Neural progenitor cell (in vitro differentiated cells): Measurements from ENCODE around the gene RAE1. TPM values are rescaled to one million over a fixed set of nuclear protein-coding genes. Genes with fewer than 3 reads are reported as not detected.

ENCODE experiments used
- DNase-seq: peaks from one replicate; pipeline ENCODE4 v3.0.0-alpha.2; 2016; ENCODE audit warnings: low spot score
- H2AFZ ChIP-seq: fragments of 200-600 bp; sonication (generic); replicated peaks from 2 replicates; pipeline ENCODE4 v1.6.1; 2016; ENCODE audit warnings: antibody characterized with exemption
- H3F3A ChIP-seq: fragments of 200-600 bp; sonication (generic); 2 replicates; pipeline ENCODE4 v1.6.1; 2016; ENCODE audit warnings: antibody characterized with exemption, low read depth
- H3K27ac ChIP-seq: fragments of 200-600 bp; sonication (generic); 2 replicates; pipeline ENCODE4 v1.5.1; 2016; ENCODE audit warnings: mild to moderate bottlenecking
- H3K27me3 ChIP-seq: fragments of 200-600 bp; sonication (generic); 2 replicates; pipeline ENCODE4 v1.6.1; 2016; ENCODE audit warnings: mild to moderate bottlenecking, moderate library complexity
- H3K36me3 ChIP-seq: fragments of 200-600 bp; sonication (generic); 2 replicates; pipeline ENCODE4 v1.5.1; 2016
- H3K4me1 ChIP-seq: fragments of 200-600 bp; sonication (generic); 2 replicates; pipeline ENCODE4 v1.6.1; 2016; ENCODE audit warnings: mixed run types
- H3K4me2 ChIP-seq: fragments of 200-600 bp; sonication (generic); 2 replicates; pipeline ENCODE4 v1.6.1; 2016
- H3K4me3 ChIP-seq: fragments of 200-600 bp; sonication (generic); 2 replicates; pipeline ENCODE4 v1.5.1; 2016
- H3K79me2 ChIP-seq: fragments of 200-600 bp; sonication (generic); 2 replicates; pipeline ENCODE4 v1.6.1; 2016; ENCODE audit warnings: low read depth
- H3K9ac ChIP-seq: fragments of 200-600 bp; sonication (generic); 2 replicates; pipeline ENCODE4 v1.6.1; 2016
- H3K9me3 ChIP-seq: fragments of 200-600 bp; sonication (generic); 2 replicates; pipeline ENCODE4 v1.5.1; 2016; ENCODE audit warnings: low read depth
- H4K20me1 ChIP-seq: fragments of 200-600 bp; sonication (generic); 2 replicates; pipeline ENCODE4 v1.6.1; 2016; ENCODE audit warnings: low read depth
- H3K27ac Mint-ChIP-seq: 3 replicates; pipeline ENCODE4 v1.8.0; 2021; ENCODE audit warnings: mixed read lengths
- H3K27me3 Mint-ChIP-seq: 2 replicates; pipeline ENCODE4 v1.8.0; 2022; ENCODE audit warnings: low read depth, mild to moderate bottlenecking, inconsistent platforms, moderate library complexity, mixed read lengths; ENCODE audit not compliant: insufficient read depth
- H3K36me3 Mint-ChIP-seq: 3 replicates; pipeline ENCODE4 v1.8.0; 2021; ENCODE audit warnings: mixed read lengths
- H3K4me1 Mint-ChIP-seq: 3 replicates; pipeline ENCODE4 v1.8.0; 2021; ENCODE audit warnings: mixed read lengths
- H3K4me3 Mint-ChIP-seq: 3 replicates; pipeline ENCODE4 v1.8.0; 2021; ENCODE audit warnings: mild to moderate bottlenecking, moderate library complexity, mixed read lengths
- H3K9me3 Mint-ChIP-seq: 3 replicates; pipeline ENCODE4 v1.8.0; 2020; ENCODE audit warnings: mixed read lengths
- EZH2 ChIP-seq: fragments of 200-600 bp; sonication (generic); IDR thresholded peaks from 2 replicates; pipeline ENCODE4 v1.6.1; 2017; ENCODE audit warnings: antibody characterized with exemption, mild to moderate bottlenecking, moderate library complexity
- EZH2phosphoT487 ChIP-seq: fragments of 200-600 bp; sonication (generic); IDR thresholded peaks from 2 replicates; pipeline ENCODE4 v1.6.1; 2017; ENCODE audit warnings: antibody characterized with exemption
- total RNA-seq: library from RNA; depleted of rRNA; stranded (reverse); fragments of >200 nt; gene quantifications from 2 replicates; pipeline ENCODE4 v1.2.3, GENCODE V29; 2015; ENCODE audit warnings: low replicate concordance
- TF ChIP-seq, protein P1 (sequence below): fragments of 200-600 bp; sonication (generic); IDR thresholded peaks from 2 replicates; pipeline ENCODE4 v1.5.1; 2017; ENCODE audit warnings: antibody characterized with exemption, mild to moderate bottlenecking

Gene RAE1
- total RNA-seq, 1 donor from 2014 or later: 77.6 TPM

DNA sequence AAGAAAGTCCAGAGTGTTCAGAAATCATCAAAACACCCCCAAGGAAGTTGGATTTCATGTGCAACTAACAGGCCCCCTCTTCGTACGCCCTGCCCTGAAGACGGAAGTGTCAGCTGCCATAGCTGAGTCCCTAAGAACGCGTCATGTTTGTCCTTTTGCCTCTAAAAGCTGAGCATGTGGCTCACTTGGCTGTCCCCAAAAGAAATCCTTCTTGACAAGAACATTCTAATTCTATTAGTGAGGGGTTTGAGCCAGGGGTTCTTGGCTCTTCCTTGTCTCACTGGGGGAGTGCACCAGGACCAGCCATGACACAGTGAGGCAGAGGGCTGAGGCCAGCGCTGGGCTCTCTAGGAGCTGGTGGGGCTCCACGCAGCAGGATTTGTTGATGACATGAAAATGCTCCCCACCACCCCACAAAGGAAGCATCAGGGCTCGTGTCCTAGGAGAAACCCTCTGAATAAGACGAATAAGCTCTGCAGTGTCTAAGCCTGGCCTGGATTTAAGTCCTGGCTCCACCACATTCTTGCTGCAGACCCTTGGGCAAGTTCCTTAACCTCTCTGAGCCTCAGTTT, 41.4 kb upstream of the RAE1 start:
- H3K27ac Mint-ChIP-seq: peak overlapping the region; percentile 10
- no peaks in the 10 kb centered on the region for H3K9me3 Mint-ChIP-seq

DNA sequence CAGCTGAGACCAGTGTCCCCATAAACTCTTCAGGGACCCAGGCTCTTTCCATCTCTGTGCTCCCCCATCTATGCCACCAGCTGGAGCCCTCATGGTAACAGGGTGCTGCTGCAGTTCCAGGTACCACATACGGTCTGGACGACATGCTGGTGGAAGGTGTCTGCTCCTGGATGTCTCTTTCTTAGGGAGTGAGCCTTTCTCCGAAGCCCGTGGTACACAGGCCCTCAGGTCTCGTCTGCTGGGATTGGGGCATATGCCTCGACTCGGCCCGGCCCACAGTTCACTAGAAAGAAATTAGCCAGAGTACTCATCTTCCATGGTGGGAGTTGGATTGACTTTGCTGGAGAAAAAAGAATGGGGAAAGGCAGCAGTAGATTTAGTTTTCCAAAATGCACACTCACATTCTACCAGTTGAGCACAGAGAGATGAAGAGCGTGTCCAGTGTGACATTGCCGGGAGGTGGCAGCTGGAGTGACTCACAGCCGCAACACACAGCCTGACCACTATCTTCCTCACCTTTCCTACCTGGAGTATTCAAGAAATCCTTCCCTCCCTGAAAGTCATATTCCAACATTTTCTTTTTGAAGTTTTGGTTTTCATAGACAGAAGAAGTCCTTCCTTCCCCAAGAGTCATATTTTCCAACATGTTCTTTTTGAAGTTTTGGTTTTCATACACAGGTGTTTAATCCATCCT, 40.1 kb upstream of the RAE1 start:
- TF ChIP-seq, protein P1, sequence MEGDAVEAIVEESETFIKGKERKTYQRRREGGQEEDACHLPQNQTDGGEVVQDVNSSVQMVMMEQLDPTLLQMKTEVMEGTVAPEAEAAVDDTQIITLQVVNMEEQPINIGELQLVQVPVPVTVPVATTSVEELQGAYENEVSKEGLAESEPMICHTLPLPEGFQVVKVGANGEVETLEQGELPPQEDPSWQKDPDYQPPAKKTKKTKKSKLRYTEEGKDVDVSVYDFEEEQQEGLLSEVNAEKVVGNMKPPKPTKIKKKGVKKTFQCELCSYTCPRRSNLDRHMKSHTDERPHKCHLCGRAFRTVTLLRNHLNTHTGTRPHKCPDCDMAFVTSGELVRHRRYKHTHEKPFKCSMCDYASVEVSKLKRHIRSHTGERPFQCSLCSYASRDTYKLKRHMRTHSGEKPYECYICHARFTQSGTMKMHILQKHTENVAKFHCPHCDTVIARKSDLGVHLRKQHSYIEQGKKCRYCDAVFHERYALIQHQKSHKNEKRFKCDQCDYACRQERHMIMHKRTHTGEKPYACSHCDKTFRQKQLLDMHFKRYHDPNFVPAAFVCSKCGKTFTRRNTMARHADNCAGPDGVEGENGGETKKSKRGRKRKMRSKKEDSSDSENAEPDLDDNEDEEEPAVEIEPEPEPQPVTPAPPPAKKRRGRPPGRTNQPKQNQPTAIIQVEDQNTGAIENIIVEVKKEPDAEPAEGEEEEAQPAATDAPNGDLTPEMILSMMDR: no peak
- TF ChIP-seq EZH2 (no peak), EZH2phosphoT487 (no peak)

More for the DNA sequence above, 41.4 kb upstream of the RAE1 start:
- no peak overlapping the region for H2AFZ ChIP-seq
- TF ChIP-seq EZH2phosphoT487 (no peak), EZH2 (no peak)
- TF ChIP-seq, protein P1: no peak
- Mint-ChIP-seq H3K4me3 (no peak overlapping the region), H3K27me3 (peaks cover 6% of the 10 kb centered on the region), H3K4me1 (peaks cover 20% of the 10 kb centered on the region), H3K36me3 (no peaks in the 10 kb centered on the region)
- H3K4me1 ChIP-seq: no peaks in the 10 kb centered on the region
- no peaks in the 10 kb centered on the region for H4K20me1 ChIP-seq
- no peak overlapping the region for H3K27ac ChIP-seq
- no peaks in the 10 kb centered on the region for H3F3A ChIP-seq
- H3K79me2 ChIP-seq: no peaks in the 10 kb centered on the region
- H3K4me2 ChIP-seq: no peak overlapping the region
- H3K4me3 ChIP-seq: no peak overlapping the region
- no peak overlapping the region for H3K9ac ChIP-seq
- H3K36me3 ChIP-seq: no peaks in the 10 kb centered on the region
- no peaks in the 10 kb centered on the region for H3K9me3 ChIP-seq
- H3K27me3 ChIP-seq: no peaks in the 10 kb centered on the region
- DNase-seq: no peak

DNA sequence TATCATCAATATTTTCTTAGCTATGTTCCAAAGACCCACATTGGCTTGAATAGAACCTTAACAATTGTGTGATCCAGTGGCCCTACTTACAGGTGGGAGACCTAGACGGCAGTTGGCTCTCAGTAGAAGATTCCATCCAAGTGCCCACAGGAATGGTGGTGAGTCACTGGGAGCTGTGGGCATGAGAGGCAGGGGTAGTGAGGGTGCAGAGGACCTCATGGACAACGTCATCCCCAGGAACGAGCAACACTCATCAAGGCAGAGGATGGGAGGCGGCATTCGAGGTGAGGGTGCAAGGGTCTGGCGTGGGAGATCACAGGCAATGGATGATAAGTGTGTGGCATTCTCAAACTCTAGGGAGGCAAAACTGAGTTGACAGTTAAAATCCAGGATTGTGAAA, 38.9 kb upstream of the RAE1 start:
- peaks cover 19% of the 10 kb centered on the region for H3K4me1 Mint-ChIP-seq
- no peaks in the 10 kb centered on the region for H3K36me3 Mint-ChIP-seq

More for the DNA sequence above, 40.1 kb upstream of the RAE1 start:
- H3K9me3 ChIP-seq: no peaks in the 10 kb centered on the region
- no peak for DNase-seq
- H3K4me2 ChIP-seq: no peak overlapping the region
- H3K9me3 Mint-ChIP-seq: no peaks in the 10 kb centered on the region
- H3K27me3 ChIP-seq: no peaks in the 10 kb centered on the region
- peaks cover 11% of the 10 kb centered on the region for H3K27me3 Mint-ChIP-seq
- no peak overlapping the region for H3K4me3 ChIP-seq
- H3K9ac ChIP-seq: no peak overlapping the region
- H3K4me1 Mint-ChIP-seq: peaks cover 19% of the 10 kb centered on the region
- no peak overlapping the region for H3K27ac Mint-ChIP-seq
- H3K36me3 Mint-ChIP-seq: no peaks in the 10 kb centered on the region
- no peaks in the 10 kb centered on the region for H3F3A ChIP-seq
- H3K4me3 Mint-ChIP-seq: no peak overlapping the region
- H2AFZ ChIP-seq: no peak overlapping the region
- no peaks in the 10 kb centered on the region for H4K20me1 ChIP-seq
- H3K36me3 ChIP-seq: no peaks in the 10 kb centered on the region
- H3K27ac ChIP-seq: no peak overlapping the region
- H3K79me2 ChIP-seq: no peaks in the 10 kb centered on the region
- no peaks in the 10 kb centered on the region for H3K4me1 ChIP-seq

More for the DNA sequence above, 38.9 kb upstream of the RAE1 start:
- Histone ChIP-seq H2AFZ (no peak overlapping the region), H3K9ac (no peak overlapping the region), H3F3A (no peaks in the 10 kb centered on the region), H3K27me3 (no peaks in the 10 kb centered on the region), H3K79me2 (no peaks in the 10 kb centered on the region), H3K4me3 (no peak overlapping the region), H3K9me3 (no peaks in the 10 kb centered on the region), H3K27ac (no peak overlapping the region), H4K20me1 (no peaks in the 10 kb centered on the region), H3K4me1 (no peaks in the 10 kb centered on the region), H3K36me3 (no peaks in the 10 kb centered on the region), H3K4me2 (no peak overlapping the region)
- DNase-seq: no peak
- no peak for TF ChIP-seq EZH2
- TF ChIP-seq, protein P1: no peak
- Mint-ChIP-seq H3K4me3 (no peak overlapping the region), H3K9me3 (no peaks in the 10 kb centered on the region), H3K27me3 (peaks cover 12% of the 10 kb centered on the region), H3K27ac (no peak overlapping the region)
